Neuronal stem cell (in vitro differentiated cells): ENCODE measurements around the gene LRMDA.

Experiments used
- DNase-seq: peaks from one replicate; pipeline ENCODE4 v3.0.0-alpha.2; 2013; ENCODE audit warnings: low spot score
- H2AFZ ChIP-seq: one replicate; pipeline ENCODE4 v1.6.1; 2013; ENCODE audit warnings: mild to moderate bottlenecking, low read length, inconsistent platforms
- H2AK5ac ChIP-seq: 2 replicates; pipeline ENCODE4 v1.6.1; 2013; ENCODE audit warnings: low read depth, mild to moderate bottlenecking, inconsistent platforms, low read length, moderate library complexity, mixed read lengths
- H2BK120ac ChIP-seq: 2 replicates; pipeline ENCODE4 v1.6.1; 2013; ENCODE audit warnings: low read depth, mild to moderate bottlenecking, inconsistent platforms, low read length, moderate library complexity, mixed read lengths
- H2BK12ac ChIP-seq: one replicate; pipeline ENCODE4 v1.6.1; 2013; ENCODE audit warnings: low read length, inconsistent platforms
- H2BK15ac ChIP-seq: 2 replicates; pipeline ENCODE4 v1.6.1; 2013; ENCODE audit warnings: mild to moderate bottlenecking, low read length, inconsistent platforms, mixed read lengths
- H2BK5ac ChIP-seq: one replicate; pipeline ENCODE4 v1.6.1; 2013; ENCODE audit warnings: inconsistent platforms, mild to moderate bottlenecking, low read length, moderate library complexity
- H3K14ac ChIP-seq: one replicate; pipeline ENCODE4 v1.6.1; 2013; ENCODE audit warnings: low read length, inconsistent platforms
- H3K18ac ChIP-seq: 2 replicates; pipeline ENCODE4 v1.6.1; 2013; ENCODE audit warnings: low read length, inconsistent platforms
- H3K23ac ChIP-seq: 2 replicates; pipeline ENCODE4 v1.6.1; 2013; ENCODE audit warnings: low read depth, mild to moderate bottlenecking, mixed read lengths, low read length, inconsistent platforms; ENCODE audit not compliant: poor library complexity
- H3K27ac ChIP-seq: replicated peaks from 3 replicates; pipeline ENCODE4 v1.5.1; 2013; ENCODE audit warnings: low read length, inconsistent platforms
- H3K27me3 ChIP-seq, 3 experiments: 2 replicates each; pipeline ENCODE4 v1.6.1; 2013; ENCODE audit warnings: low read length in 3 of 3, mild to moderate bottlenecking in 2 of 3, inconsistent platforms in 1 of 3, low read depth in 1 of 3, mixed read lengths in 1 of 3, moderate library complexity in 1 of 3; ENCODE audit not compliant: control insufficient read depth in 3 of 3, insufficient read depth in 3 of 3
- H3K36me3 ChIP-seq, 2 donors: replicated peaks in 1 of 2; 2 replicates each; pipeline ENCODE4 v1.6.1; 2013; ENCODE audit warnings: low read length in 2 of 2; ENCODE audit not compliant: control insufficient read depth in 2 of 2, insufficient read depth in 2 of 2
- H3K4ac ChIP-seq: 2 replicates; pipeline ENCODE4 v1.6.1; 2013; ENCODE audit warnings: inconsistent platforms, mild to moderate bottlenecking, low read length, moderate library complexity
- H3K4me1 ChIP-seq, 2 donors: 1 replicate in 1 of 2; 2 replicates in 1 of 2; pipeline ENCODE4 v1.6.1; 2013; ENCODE audit warnings: low read length in 2 of 2, low read depth in 1 of 2; ENCODE audit not compliant: control insufficient read depth in 2 of 2, insufficient read depth in 1 of 2
- H3K4me2 ChIP-seq: one replicate; pipeline ENCODE4 v1.6.1; 2013; ENCODE audit warnings: mild to moderate bottlenecking, low read length, inconsistent platforms; ENCODE audit not compliant: insufficient read depth, poor library complexity, severe bottlenecking
- H3K4me3 ChIP-seq, 2 donors: 2 replicates each; pipeline ENCODE4 v1.5.1; 2013; ENCODE audit warnings: low read length in 2 of 2, mild to moderate bottlenecking in 2 of 2, inconsistent platforms in 1 of 2, moderate library complexity in 1 of 2
- H3K79me1 ChIP-seq: one replicate; pipeline ENCODE4 v1.6.1; 2013; ENCODE audit warnings: low read depth, mild to moderate bottlenecking, inconsistent platforms, low read length, moderate library complexity
- H3K9ac ChIP-seq: one replicate; pipeline ENCODE4 v1.6.1; 2013; ENCODE audit warnings: mild to moderate bottlenecking, low read depth, low read length, inconsistent platforms; ENCODE audit not compliant: poor library complexity
- H3K9me3 ChIP-seq, 2 donors: replicated peaks in 1 of 2; 2 replicates each; pipeline versions ENCODE3 to v1.6.1; 2013; ENCODE audit warnings: low read length in 2 of 2, mild to moderate bottlenecking in 2 of 2, inconsistent platforms in 1 of 2, low read depth in 1 of 2, mixed read lengths in 1 of 2, moderate library complexity in 1 of 2; ENCODE audit not compliant: control insufficient read depth in 2 of 2, insufficient read depth in 1 of 2
- H4K8ac ChIP-seq: one replicate; pipeline ENCODE4 v1.6.1; 2013; ENCODE audit warnings: low read depth, mild to moderate bottlenecking, inconsistent platforms, low read length, moderate library complexity
- H4K91ac ChIP-seq: one replicate; pipeline ENCODE4 v1.6.1; 2013; ENCODE audit warnings: low read length, low read depth, mild to moderate bottlenecking, inconsistent platforms; ENCODE audit not compliant: poor library complexity
- WGBS, 2 donors: extraction: QIAGEN DNeasy Blood & Tissue Kit; methylation state at CpG; one replicate each; pipeline ENCODE4 v1.1.7; 2013; ENCODE audit warnings: missing lambda C conversion rate in 2 of 2, mixed read lengths in 1 of 2; ENCODE audit not compliant: insufficient read length in 2 of 2, insufficient replicate concordance in 1 of 2; ENCODE audit errors: extremely low coverage in 2 of 2; 5-methylcytosine and 5-hydroxymethylcytosine counted together

LRMDA gene

GRCh38 chr10:76236356-76236755, 804.9 kb downstream of the LRMDA start:
- no peak overlapping the region for H3K14ac ChIP-seq
- no peak overlapping the region for H2BK15ac ChIP-seq
- no peak overlapping the region for H3K27ac ChIP-seq
- H2BK12ac ChIP-seq, result no peak overlapping the region
- no peak overlapping the region for H4K91ac ChIP-seq
- H2BK120ac ChIP-seq, result no peak overlapping the region
- H3K4me3 ChIP-seq, result no peak overlapping the region
- H3K4ac ChIP-seq, result no peak overlapping the region
- H3K4me2 ChIP-seq, result no peak overlapping the region
- no peak overlapping the region for H3K18ac ChIP-seq
- no peaks in the 10 kb centered on the region for H3K27me3 ChIP-seq
- H3K36me3 ChIP-seq, result no peaks in the 10 kb centered on the region
- no peaks in the 10 kb centered on the region for H3K79me1 ChIP-seq
- H3K9me3 ChIP-seq, result no peaks in the 10 kb centered on the region
- H3K9ac ChIP-seq, result no peak overlapping the region
- no peak overlapping the region for H3K23ac ChIP-seq
- no peaks in the 10 kb centered on the region for H3K4me1 ChIP-seq
- H2BK5ac ChIP-seq, result no peak overlapping the region
- no peak overlapping the region for H2AFZ ChIP-seq
- no peak overlapping the region for H4K8ac ChIP-seq
- no CpG with 5 or more reads among the region's 2 CpGs for WGBS, 2 donors
- no peak for DNase-seq
- H2AK5ac ChIP-seq, result no peak overlapping the region

GRCh38 chr10:76242956-76243355, 811.5 kb downstream of the LRMDA start:
- Histone ChIP-seq H3K4me1 (no peaks in the 10 kb centered on the region), H4K8ac (no peak overlapping the region), H3K9ac (no peak overlapping the region), H2BK12ac (no peak overlapping the region), H2BK15ac (no peak overlapping the region), H3K79me1 (no peaks in the 10 kb centered on the region), H3K23ac (no peak overlapping the region), H2BK5ac (no peak overlapping the region), H3K27ac (no peak overlapping the region), H2BK120ac (no peak overlapping the region), H3K4ac (no peak overlapping the region), H3K27me3 (no peaks in the 10 kb centered on the region), H3K9me3 (no peaks in the 10 kb centered on the region), H3K18ac (no peak overlapping the region), H3K4me3 (no peak overlapping the region), H2AFZ (no peak overlapping the region), H3K4me2 (no peak overlapping the region), H3K14ac (no peak overlapping the region), H2AK5ac (no peak overlapping the region), H3K36me3 (no peaks in the 10 kb centered on the region), H4K91ac (no peak overlapping the region)
- WGBS, 2 donors, result no CpG with 5 or more reads among the region's 8 CpGs
- no peak for DNase-seq

- Histone ChIP-seq H4K8ac (no peak overlapping the region), H3K27ac (no peak overlapping the region), H3K18ac (no peak overlapping the region), H3K23ac (no peak overlapping the region), H2BK12ac (no peak overlapping the region), H2BK15ac (no peak overlapping the region), H3K14ac (no peak overlapping the region), H3K79me1 (no peaks in the 10 kb centered on the region), H3K4me1 (no peaks in the 10 kb centered on the region), H2BK5ac (no peak overlapping the region), H2AFZ (no peak overlapping the region), H2AK5ac (no peak overlapping the region), H3K4me2 (no peak overlapping the region), H4K91ac (no peak overlapping the region), H3K9me3 (no peaks in the 10 kb centered on the region), H3K4ac (no peak overlapping the region), H3K27me3 (no peaks in the 10 kb centered on the region), H3K9ac (no peak overlapping the region), H2BK120ac (no peak overlapping the region), H3K4me3 (no peak overlapping the region), H3K36me3 (no peaks in the 10 kb centered on the region)
- WGBS, 2 donors, result no CpG with 5 or more reads among the region's 5 CpGs
- no peak for DNase-seq
These were observed 812.8 kb downstream of the LRMDA start for GRCh38 chr10:76244061-76244686.

- Histone ChIP-seq H3K4ac (no peak overlapping the region), H3K23ac (no peak overlapping the region), H3K4me1 (no peaks in the 10 kb centered on the region), H3K4me3 (no peak overlapping the region), H3K9ac (no peak overlapping the region), H2BK120ac (no peak overlapping the region), H2BK15ac (no peak overlapping the region), H3K27me3 (no peaks in the 10 kb centered on the region), H3K14ac (no peak overlapping the region), H3K79me1 (no peaks in the 10 kb centered on the region), H3K4me2 (no peak overlapping the region), H2AK5ac (no peak overlapping the region), H3K18ac (no peak overlapping the region), H2BK12ac (no peak overlapping the region), H3K27ac (no peak overlapping the region), H3K36me3 (no peaks in the 10 kb centered on the region), H4K91ac (no peak overlapping the region), H4K8ac (no peak overlapping the region), H3K9me3 (no peaks in the 10 kb centered on the region), H2AFZ (no peak overlapping the region), H2BK5ac (no peak overlapping the region)
- no CpG with 5 or more reads among the region's 7 CpGs for WGBS, 2 donors
- no peak for DNase-seq
These were observed 814.6 kb downstream of the LRMDA start for GRCh38 chr10:76245951-76246495.
